Measurements from ENCODE around the gene WNT3. TPM values are rescaled to one million over a fixed set of nuclear protein-coding genes. Genes with fewer than 3 reads are reported as not detected.

WNT3 gene
- total RNA-seq, 1 experiment from 2014 or later: 5.5 TPM

- TF ChIP-seq ATF3 (IDR thresholded peaks at IDR 0.05) (no peak), JUND (IDR thresholded peaks at IDR 0.05) (no peak), SRF (IDR thresholded peaks at IDR 0.05; ENCODE audit: low read depth) (no peak), ZFX (IDR thresholded peaks at IDR 0.05) (no peak), CEBPB (IDR thresholded peaks at IDR 0.05; ENCODE audit: low read depth) (no peak), RAD21 (IDR thresholded peaks at IDR 0.05; ENCODE audit: low read depth) (no peak), EGR1 (IDR thresholded peaks at IDR 0.05; ENCODE audit: low read depth) (no peak), ZNF274 (IDR thresholded peaks at IDR 0.05; ENCODE audit: low read depth, low read length) (no peak), SP1 (IDR thresholded peaks at IDR 0.05; ENCODE audit: low read depth) (no peak), FOSL1 (IDR thresholded peaks at IDR 0.05; ENCODE audit: low read depth) (no peak), EZH2 (IDR thresholded peaks at IDR 0.05) (no peak), CTCF (IDR thresholded peaks at IDR 0.05 in 2 of 3, conservative IDR thresholded peaks at IDR 0.05 in 1 of 3; ENCODE audit: borderline replicate concordance in 1 of 3, insufficient read depth in 1 of 3, low read depth in 2 of 3, low read length in 2 of 3) (no peak)
- Histone ChIP-seq H3K9me3 (ENCODE audit: control insufficient read depth in 1 of 2, insufficient read depth in 1 of 2, low read depth in 1 of 2, low read length in 2 of 2) (no peaks in the 10 kb centered on the region), H3K27me3 (ENCODE audit: insufficient read depth, low read length) (no peaks in the 10 kb centered on the region), H3K79me2 (ENCODE audit: insufficient read depth, low read length) (no peaks in the 10 kb centered on the region), H3K4me2 (ENCODE audit: low read length) (no peak overlapping the region), H3K36me3 (ENCODE audit: control insufficient read depth in 1 of 2, insufficient read depth in 2 of 2, low read length in 2 of 2) (no peaks in the 10 kb centered on the region), H3K27ac (ENCODE audit: low read depth, low read length) (no peak overlapping the region), H3K9ac (ENCODE audit: low read length) (no peak overlapping the region), H4K20me1 (ENCODE audit: insufficient read depth) (no peaks in the 10 kb centered on the region), H2AFZ (ENCODE audit: low read depth, low read length, poor library complexity, severe bottlenecking) (no peak overlapping the region), H3K9me2 (ENCODE audit: insufficient read depth) (no peaks in the 10 kb centered on the region), H3K4me3 (replicated peaks in 1 of 2; ENCODE audit: low read depth in 1 of 2, low read length in 2 of 2) (no peak overlapping the region), H3K4me1 (ENCODE audit: control insufficient read depth in 1 of 2, insufficient read depth in 2 of 2, low read length in 2 of 2) (peaks cover 0 to 18% of the 10 kb centered on the region in 2 experiments; a peak in 2 of 4 replicates)
- ChIA-PET POLR2A (no interaction called here), CTCF (no interaction called here), RAD21 (ENCODE audit: low non-redundant PET in 1 of 2, low total read pairs in 2 of 2, uncharacterized antibody in 2 of 2, unreplicated experiment in 2 of 2) (no interaction called here)
- intact Hi-C loops (cut with micrococcal nuclease): no loop called here
- BruUV-seq (replicated peaks): no TSS peak
- DNase-seq (ENCODE audit: low read depth, low spot score) (no peak), ATAC-seq (no peak)
Measured at GRCh38 chr17:46813920-46814319, 4.6 kb downstream of the WNT3 start.

All from HCT116 (cell line).